Left kidney (tissue), 2 donors: Measurements from ENCODE around the gene BTBD7. TPM values are rescaled to one million over a fixed set of nuclear protein-coding genes. Genes with fewer than 3 reads are reported as not detected.
A peak's percentile ranks its signal among the peaks of the same experiment; 100 is the strongest.

Source experiments
- DNase-seq: peaks from one replicate; pipeline ENCODE4 v3.0.0-alpha.2; 2013
- polyA plus RNA-seq: library from polyadenylated mRNA; unstranded; fragments of 120-200 nt; gene quantifications from one replicate; pipeline ENCODE4 v1.2.1, GENCODE V29; 2013; ENCODE audit not compliant: insufficient read length

BTBD7 gene
- polyA plus RNA-seq, 1 donor, result 62.0 TPM

GRCh38 chr14:93330609-93331000, 2.2 kb downstream of the BTBD7 start:
- DNase-seq, result no peak

- peak; percentile 27 for DNase-seq
These were observed 2.7 kb downstream of the BTBD7 start for GRCh38 chr14:93329965-93330608.

- DNase-seq, result no peak
These were observed 4.3 kb downstream of the BTBD7 start for GRCh38 chr14:93328546-93328945.

GRCh38 chr14:93326196-93326595, 6.6 kb downstream of the BTBD7 start:
- DNase-seq, result no peak

- DNase-seq, result no peak
These were observed 9.1 kb downstream of the BTBD7 start for GRCh38 chr14:93323600-93324174.

GRCh38 chr14:93322929-93323599, 9.8 kb downstream of the BTBD7 start:
- DNase-seq, result no peak

- no peak for DNase-seq
These were observed 12.3 kb downstream of the BTBD7 start for GRCh38 chr14:93320489-93320888.

- DNase-seq, result no peak
These were observed 12.9 kb downstream of the BTBD7 start for GRCh38 chr14:93319958-93320357.

- no peak for DNase-seq
These were observed 13.3 kb downstream of the BTBD7 start for GRCh38 chr14:93319494-93319893.

- peak; percentile 25 for DNase-seq
These were observed 13.9 kb downstream of the BTBD7 start for GRCh38 chr14:93318927-93319326.

GRCh38 chr14:93317875-93318807, 14.7 kb downstream of the BTBD7 start:
- no peak for DNase-seq

- DNase-seq, result no peak
These were observed 15.5 kb downstream of the BTBD7 start for GRCh38 chr14:93317210-93317874.

- DNase-seq, result no peak
These were observed 16.1 kb downstream of the BTBD7 start for GRCh38 chr14:93316716-93317115.

GRCh38 chr14:93315575-93315974, 17.3 kb downstream of the BTBD7 start:
- no peak for DNase-seq

GRCh38 chr14:93311082-93311481, 21.8 kb downstream of the BTBD7 start:
- no peak for DNase-seq

- no peak for DNase-seq
These were observed 23.3 kb downstream of the BTBD7 start for GRCh38 chr14:93309427-93309966.

GRCh38 chr14:93308686-93309345, 24.0 kb downstream of the BTBD7 start:
- DNase-seq, result no peak

GRCh38 chr14:93306812-93307211, 26.0 kb downstream of the BTBD7 start:
- no peak for DNase-seq

GRCh38 chr14:93305725-93306418, 27.0 kb downstream of the BTBD7 start:
- no peak for DNase-seq

- DNase-seq, result no peak
These were observed 28.1 kb downstream of the BTBD7 start for GRCh38 chr14:93304771-93305170.
